Endothelial cell of umbilical vein (primary cell): ENCODE results near the gene ZNF732. TPM values are rescaled to one million over a fixed set of nuclear protein-coding genes. Genes with fewer than 3 reads are reported as not detected.

Experiments
- BruUV-seq: library from RNA; stranded (reverse); fragments of 400-500 nt; replicated peaks from 2 replicates; lab custom pipeline; 2021; lab: Mats Ljungman, UMichigan
- CTCF ChIA-PET: fragments of 300-600, 350-600 bp; sonication (Branson Sonifier 250); formaldehyde crosslinking; loops from one replicate; lab custom pipeline; 2021; ENCODE audit warnings: antibody characterized with exemption, inconsistent platforms; lab: Charles Lee
- POLR2A ChIA-PET: fragments of 300-600, 350-600 bp; sonication (Branson Sonifier 250); formaldehyde crosslinking; loops from one replicate; lab custom pipeline; 2021; ENCODE audit warnings: antibody characterized with exemption, inconsistent platforms; lab: Charles Lee
- DNase-seq: peaks from one replicate; pipeline ENCODE4 v3.0.0-alpha.2; 2011; ENCODE audit warnings: low read depth, low spot score
- FAIRE-seq: peaks from 2 replicates; lab custom pipeline; 2011; peaks lifted over from hg19 to GRCh38; lab: Jason Lieb, UNC
- H2AFZ ChIP-seq: 2 replicates; pipeline ENCODE4 v1.6.0; 2012; ENCODE audit warnings: low read depth, low read length, control low read depth, inconsistent platforms
- H3K27ac ChIP-seq: 2 replicates; pipeline ENCODE4 v1.5.1; 2011; ENCODE audit warnings: low read depth, mild to moderate bottlenecking, control low read depth, low read length, moderate library complexity; ENCODE audit not compliant: insufficient read depth
- H3K27me3 ChIP-seq, 2 experiments: 2 replicates each; pipeline versions ENCODE4 v1.6.0 to v1.6.1; 2011; ENCODE audit warnings: low read length in 2 of 2, mixed read lengths in 1 of 2; ENCODE audit not compliant: control insufficient read depth in 2 of 2, insufficient read depth in 2 of 2
- H3K36me3 ChIP-seq, 2 experiments: 2 replicates in 1 of 2; 3 replicates in 1 of 2; pipeline ENCODE4 v1.5.1; 2011; ENCODE audit warnings: low read length in 2 of 2, mild to moderate bottlenecking in 1 of 2, moderate library complexity in 1 of 2; ENCODE audit not compliant: control insufficient read depth in 2 of 2, insufficient read depth in 2 of 2; ENCODE audit errors: extremely low read depth in 1 of 2
- H3K4me1 ChIP-seq: 3 replicates; pipeline ENCODE4 v1.5.1; 2011; ENCODE audit warnings: mild to moderate bottlenecking, low read length; ENCODE audit not compliant: control insufficient read depth, insufficient read depth; ENCODE audit errors: extremely low read depth
- H3K4me2 ChIP-seq: 2 replicates; pipeline ENCODE4 v1.6.1; 2011; ENCODE audit warnings: low read length, control low read depth, mixed read lengths; ENCODE audit not compliant: insufficient read depth
- H3K4me3 ChIP-seq, 3 experiments: fragments of 200-600 bp in 1 of 3; sonication (generic), shearing (Covaris generic) in 1 of 3; replicated peaks in 1 of 3; 2 replicates each; pipeline ENCODE4 v1.5.1; 2011 to 2016; ENCODE audit warnings: control low read depth in 3 of 3, low read length in 3 of 3, mild to moderate bottlenecking in 2 of 3, inconsistent platforms in 1 of 3, low read depth in 1 of 3, moderate library complexity in 1 of 3; ENCODE audit not compliant: insufficient read depth in 1 of 3
- H3K79me2 ChIP-seq: 2 replicates; pipeline ENCODE4 v1.6.0; 2012; ENCODE audit warnings: low read length, inconsistent platforms; ENCODE audit not compliant: control insufficient read depth, insufficient read depth
- H3K9ac ChIP-seq: replicated peaks from 2 replicates; pipeline ENCODE3; 2011; ENCODE audit warnings: low read length, control low read depth; ENCODE audit not compliant: insufficient read depth; ENCODE audit errors: extremely low read depth
- H3K9me1 ChIP-seq: replicated peaks from 3 replicates; pipeline ENCODE4 v1.6.0; 2011; ENCODE audit warnings: mild to moderate bottlenecking, low read length; ENCODE audit not compliant: control insufficient read depth, insufficient read depth; ENCODE audit errors: extremely low read depth
- H3K9me3 ChIP-seq: replicated peaks from 2 replicates; pipeline ENCODE4 v1.5.1; 2012; ENCODE audit warnings: low read length, inconsistent platforms; ENCODE audit not compliant: control insufficient read depth, insufficient read depth
- H4K20me1 ChIP-seq: replicated peaks from 2 replicates; pipeline ENCODE3; 2011; ENCODE audit warnings: mild to moderate bottlenecking, low read length; ENCODE audit not compliant: control insufficient read depth, insufficient read depth; ENCODE audit errors: extremely low read depth
- EZH2 ChIP-seq: IDR thresholded peaks from 2 replicates; pipeline ENCODE4 v1.6.1; 2012; ENCODE audit warnings: borderline replicate concordance, low read depth, mild to moderate bottlenecking, moderate library complexity, low read length, inconsistent platforms; ENCODE audit not compliant: severe bottlenecking
- FOS ChIP-seq: IDR thresholded peaks from 2 replicates; pipeline ENCODE4 v1.6.1; 2011; ENCODE audit warnings: mild to moderate bottlenecking, low read length, moderate library complexity, borderline replicate concordance; ENCODE audit not compliant: insufficient read depth
- GATA2 ChIP-seq: IDR thresholded peaks from 2 replicates; pipeline ENCODE4 v1.7.0; 2011; ENCODE audit warnings: low read depth, mild to moderate bottlenecking, moderate library complexity, mixed read lengths, low read length; ENCODE audit not compliant: insufficient read length, insufficient read depth
- JUN ChIP-seq: IDR thresholded peaks from 2 replicates; pipeline ENCODE4 v1.6.1; 2011; ENCODE audit warnings: borderline replicate concordance, low read depth; ENCODE audit not compliant: insufficient read length, insufficient read depth
- MYC ChIP-seq: IDR thresholded peaks from one replicate; pipeline ENCODE4 v1.6.1; 2011; ENCODE audit warnings: mild to moderate bottlenecking, low read depth, low read length
- POLR2A ChIP-seq: IDR thresholded peaks from 2 replicates; pipeline ENCODE4 v1.6.1; 2012; ENCODE audit warnings: low read depth, mild to moderate bottlenecking, control low read depth, low read length
- POLR2AphosphoS5 ChIP-seq: IDR thresholded peaks from 2 replicates; pipeline ENCODE4 v1.6.1; 2012; ENCODE audit warnings: low read depth, mild to moderate bottlenecking, control low read depth, low read length, moderate library complexity; ENCODE audit not compliant: insufficient read depth
- dilution Hi-C: fragments of 300-500 bp; cut with MboI; formaldehyde crosslinking; loops from one replicate; pipeline ENCODE4 v1.15.0; 2019; ENCODE audit warnings: low sequenced_read_pairs; ENCODE audit not compliant: extremely low pct_ligation_motif_present
- intact Hi-C: fragments of 100-400 bp; cut with micrococcal nuclease; formaldehyde crosslinking; loops from one replicate; pipeline ENCODE4 v1.10.0; 2022
- polyA plus RNA-seq, 4 experiments: library from polyadenylated mRNA; depleted of rRNA in 3 of 4; stranded (reverse) in 3 of 4; unstranded in 1 of 4; fragments of >200 nt; gene quantifications; 2 replicates each; pipeline versions ENCODE4 v1.2.1 to v1.2.3, GENCODE V29; 2011 to 2012; ENCODE audit warnings: missing spikeins in 1 of 4
- total RNA-seq: library from RNA; stranded (reverse); gene quantifications from 2 replicates; pipeline ENCODE4 v1.2.3, GENCODE V29; 2021
- TF ChIP-seq, protein P1 (sequence below): IDR thresholded peaks from 2 replicates; pipeline ENCODE4 v1.6.1; 2011; ENCODE audit not compliant: insufficient read depth, insufficient read length
- TF ChIP-seq, protein P2 (sequence below), 2 donors: IDR thresholded peaks; 1 replicate in 1 of 2; 2 replicates in 1 of 2; pipeline ENCODE4 v1.5.1; 2011; ENCODE audit warnings: low read length in 2 of 2, mild to moderate bottlenecking in 2 of 2, moderate library complexity in 2 of 2, control low read depth in 1 of 2, inconsistent platforms in 1 of 2, low read depth in 1 of 2; ENCODE audit not compliant: insufficient read depth in 1 of 2; ENCODE audit errors: extremely low read depth in 1 of 2

The ZNF732 gene
- total and polyA plus RNA-seq, 2 donors (not counting 3 experiments of a cell fraction or from before 2014, with no cell fraction given) = 0.04 to 3.1 TPM

- CTCF ChIA-PET = no interaction called here
- no peak for FAIRE-seq
- POLR2A ChIA-PET = no interaction called here
- intact Hi-C loops = no loop called here
- no peak overlapping the region for H3K4me3 ChIP-seq
- H3K9me3 ChIP-seq = no peaks in the 10 kb centered on the region
- no peaks in the 10 kb centered on the region for H3K79me2 ChIP-seq
- H3K4me1 ChIP-seq = no peaks in the 10 kb centered on the region
- no peaks in the 10 kb centered on the region for H3K36me3 ChIP-seq
- H2AFZ ChIP-seq = no peak overlapping the region
- H3K9ac ChIP-seq = no peak overlapping the region
- H4K20me1 ChIP-seq = no peaks in the 10 kb centered on the region
- no peak overlapping the region for H3K27ac ChIP-seq
- DNase-seq = no peak
- BruUV-seq = no TSS peak
- TF ChIP-seq JUN = no peak
- TF ChIP-seq FOS = no peak
- TF ChIP-seq EZH2 = no peak
- TF ChIP-seq POLR2AphosphoS5 = no peak
- TF ChIP-seq MYC = no peak
- no peak for TF ChIP-seq GATA2
- TF ChIP-seq, protein P1, sequence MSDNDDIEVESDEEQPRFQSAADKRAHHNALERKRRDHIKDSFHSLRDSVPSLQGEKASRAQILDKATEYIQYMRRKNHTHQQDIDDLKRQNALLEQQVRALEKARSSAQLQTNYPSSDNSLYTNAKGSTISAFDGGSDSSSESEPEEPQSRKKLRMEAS = no peak
- TF ChIP-seq POLR2A = no peak
- TF ChIP-seq, protein P2, sequence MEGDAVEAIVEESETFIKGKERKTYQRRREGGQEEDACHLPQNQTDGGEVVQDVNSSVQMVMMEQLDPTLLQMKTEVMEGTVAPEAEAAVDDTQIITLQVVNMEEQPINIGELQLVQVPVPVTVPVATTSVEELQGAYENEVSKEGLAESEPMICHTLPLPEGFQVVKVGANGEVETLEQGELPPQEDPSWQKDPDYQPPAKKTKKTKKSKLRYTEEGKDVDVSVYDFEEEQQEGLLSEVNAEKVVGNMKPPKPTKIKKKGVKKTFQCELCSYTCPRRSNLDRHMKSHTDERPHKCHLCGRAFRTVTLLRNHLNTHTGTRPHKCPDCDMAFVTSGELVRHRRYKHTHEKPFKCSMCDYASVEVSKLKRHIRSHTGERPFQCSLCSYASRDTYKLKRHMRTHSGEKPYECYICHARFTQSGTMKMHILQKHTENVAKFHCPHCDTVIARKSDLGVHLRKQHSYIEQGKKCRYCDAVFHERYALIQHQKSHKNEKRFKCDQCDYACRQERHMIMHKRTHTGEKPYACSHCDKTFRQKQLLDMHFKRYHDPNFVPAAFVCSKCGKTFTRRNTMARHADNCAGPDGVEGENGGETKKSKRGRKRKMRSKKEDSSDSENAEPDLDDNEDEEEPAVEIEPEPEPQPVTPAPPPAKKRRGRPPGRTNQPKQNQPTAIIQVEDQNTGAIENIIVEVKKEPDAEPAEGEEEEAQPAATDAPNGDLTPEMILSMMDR (IDR thresholded peaks at IDR 0.05; ENCODE audit: extremely low read depth in 1 of 2, insufficient read depth in 1 of 2, low read depth in 1 of 2, low read length in 2 of 2) = no peak
- no peaks in the 10 kb centered on the region for H3K27me3 ChIP-seq
- H3K4me2 ChIP-seq = no peak overlapping the region
- dilution Hi-C loops = no loop called here
- no peaks in the 10 kb centered on the region for H3K9me1 ChIP-seq
Observed at GRCh38 chr4:256492-256891, 48.8 kb downstream of the ZNF732 start.
